B cell (primary cell): ENCODE results near the gene CTRB1. TPM values are rescaled to one million over a fixed set of nuclear protein-coding genes. Genes with fewer than 3 reads are reported as not detected.
"Not testable (repeated sequence)": the region's sequence is repeated elsewhere in the genome, so short reads cannot be mapped to it uniquely, and the experiment has no call there.

Experiments used
- ATAC-seq: fragments of 200-7000 bp; cut with Tn5 transposase; one replicate; pipeline ENCODE4 v1.10.0; 2021; ENCODE audit warnings: low read depth, mild to moderate bottlenecking, moderate number of reproducible peaks, moderate library complexity
- CTCF ChIA-PET: fragments of 350-600 bp; sonication (Branson Sonifier 250); formaldehyde crosslinking; loops from one replicate; lab custom pipeline; 2021; ENCODE audit warnings: antibody characterized with exemption, inconsistent platforms; lab: Charles Lee
- POLR2A ChIA-PET: fragments of 350-600 bp; sonication (Branson Sonifier 250); formaldehyde crosslinking; loops from one replicate; lab custom pipeline; 2021; ENCODE audit warnings: antibody characterized with exemption; lab: Charles Lee
- DNase-seq: peaks from one replicate; pipeline ENCODE4 v3.0.0; 2013
- H2AFZ ChIP-seq: 2 replicates; pipeline ENCODE4 v1.6.1; 2012; ENCODE audit warnings: mild to moderate bottlenecking, low read depth, low read length; ENCODE audit not compliant: insufficient read depth, poor library complexity, severe bottlenecking
- H3K27ac ChIP-seq, 2 donors: 1 replicate in 1 of 2; 2 replicates in 1 of 2; pipeline ENCODE4 v1.5.1; 2012 to 2013; ENCODE audit warnings: low read length in 2 of 2, mild to moderate bottlenecking in 2 of 2, moderate library complexity in 1 of 2
- H3K27me3 ChIP-seq, 4 experiments: fragments of 200-600 bp in 1 of 4; sonication (generic) in 1 of 4; replicated peaks in 1 of 4; 1 replicate in 2 of 4; 2 replicates in 2 of 4; pipeline versions ENCODE4 v1.6.1 to v1.7.0; 2013 to 2016; ENCODE audit warnings: low read length in 3 of 4, mild to moderate bottlenecking in 2 of 4, mixed read lengths in 1 of 4, moderate library complexity in 1 of 4; ENCODE audit not compliant: insufficient read depth in 4 of 4, control insufficient read depth in 3 of 4; ENCODE audit errors: control extremely low read depth in 1 of 4
- H3K36me3 ChIP-seq, 2 experiments: replicated peaks in 1 of 2; 1 replicate in 1 of 2; 2 replicates in 1 of 2; pipeline versions ENCODE4 v1.6.1 to v1.7.1; 2013; ENCODE audit warnings: low read length in 1 of 2; ENCODE audit not compliant: insufficient read depth in 2 of 2, control insufficient read depth in 1 of 2; ENCODE audit errors: control extremely low read depth in 1 of 2, extremely low read depth in 1 of 2
- H3K4me1 ChIP-seq, 2 donors: fragments of 200-600 bp in 1 of 2; sonication (generic) in 1 of 2; 1 replicate in 1 of 2; 2 replicates in 1 of 2; pipeline versions ENCODE4 v1.5.1 to v1.6.1; 2013 to 2017; ENCODE audit warnings: low read length in 2 of 2; ENCODE audit not compliant: control insufficient read depth in 2 of 2, insufficient read depth in 2 of 2
- H3K4me2 ChIP-seq: replicated peaks from 2 replicates; pipeline ENCODE3; 2012; ENCODE audit warnings: mild to moderate bottlenecking, low read depth, low read length; ENCODE audit not compliant: poor library complexity, severe bottlenecking
- H3K4me3 ChIP-seq, 5 experiments: fragments of 200-600 bp in 1 of 5; sonication (generic) in 1 of 5; 1 replicate in 3 of 5; 2 replicates in 2 of 5; pipeline versions ENCODE4 v1.5.1 to v1.7.0; 2011 to 2016; ENCODE audit warnings: low read length in 4 of 5, mild to moderate bottlenecking in 4 of 5, low read depth in 2 of 5, control low read depth in 1 of 5, moderate library complexity in 1 of 5; ENCODE audit not compliant: insufficient read depth in 1 of 5; ENCODE audit errors: control extremely low read depth in 1 of 5, extremely low read depth in 1 of 5
- H3K79me2 ChIP-seq: fragments of 200-600 bp; sonication (generic); one replicate; pipeline ENCODE4 v1.6.0; 2016; ENCODE audit warnings: low read length; ENCODE audit not compliant: control insufficient read depth, insufficient read depth
- H3K9ac ChIP-seq: fragments of 200-600 bp; sonication (generic); 2 replicates; pipeline ENCODE4 v1.6.1; 2017; ENCODE audit warnings: mild to moderate bottlenecking, low read length, moderate library complexity
- H3K9me3 ChIP-seq, 3 donors: one replicate each; pipeline versions ENCODE4 v1.6.1 to v1.7.1; 2013; ENCODE audit warnings: low read length in 2 of 3; ENCODE audit not compliant: control insufficient read depth in 2 of 3, insufficient read depth in 1 of 3; ENCODE audit errors: control extremely low read depth in 1 of 3
- H4K20me1 ChIP-seq: 2 replicates; pipeline ENCODE4 v1.6.0; 2012; ENCODE audit warnings: mild to moderate bottlenecking, low read length; ENCODE audit not compliant: insufficient read depth, control insufficient read depth, poor library complexity, severe bottlenecking
- H3K27ac Mint-ChIP-seq: one replicate; pipeline ENCODE4 v1.8.0; 2021; ENCODE audit warnings: mixed read lengths
- H3K27me3 Mint-ChIP-seq: one replicate; pipeline ENCODE4 v1.8.0; 2021; ENCODE audit warnings: mixed read lengths
- H3K4me1 Mint-ChIP-seq: one replicate; pipeline ENCODE4 v1.8.0; 2021; ENCODE audit warnings: mixed read lengths
- H3K4me3 Mint-ChIP-seq: one replicate; pipeline ENCODE4 v1.8.0; 2021; ENCODE audit warnings: mixed read lengths
- H3K9me3 Mint-ChIP-seq: one replicate; pipeline ENCODE4 v1.8.0; 2022; ENCODE audit warnings: mixed read lengths; ENCODE audit not compliant: insufficient read depth
- EZH2 ChIP-seq: IDR thresholded peaks from 2 replicates; pipeline ENCODE4 v1.6.1; 2012; ENCODE audit warnings: borderline replicate concordance, low read depth, mild to moderate bottlenecking, moderate library complexity, low read length; ENCODE audit not compliant: insufficient read depth, poor library complexity, severe bottlenecking
- WGBS: methylation state at CpG from one replicate; pipeline ENCODE4 v1.1.5; 2013; ENCODE audit warnings: missing lambda C conversion rate; ENCODE audit not compliant: insufficient coverage; 5-methylcytosine and 5-hydroxymethylcytosine counted together
- intact Hi-C: fragments of 100-400 bp; cut with micrococcal nuclease; formaldehyde crosslinking; loops from one replicate; pipeline ENCODE4 v1.10.0; 2022
- polyA plus RNA-seq: library from polyadenylated mRNA; depleted of rRNA; stranded (reverse); fragments of >200 nt; gene quantifications from 2 replicates; pipeline ENCODE4 v1.2.3, GENCODE V29; 2012
- total RNA-seq, 2 donors: library from RNA; stranded (reverse); fragments of 120-200 nt in 1 of 2; gene quantifications; 1 replicate in 1 of 2; 2 replicates in 1 of 2; pipeline versions ENCODE4 v1.2.3 to v1.2.4, GENCODE V29; 2013 to 2022
- TF ChIP-seq, protein P1 (sequence below): fragments of 200-600 bp; IDR thresholded peaks from one replicate; pipeline ENCODE4 v1.8.0; 2022; ENCODE audit warnings: antibody characterized with exemption, mild to moderate bottlenecking

CTRB1 gene
- total and polyA plus RNA-seq, 2 donors (not counting 1 experiment from before 2014, with no cell fraction given) = not detected

DNA sequence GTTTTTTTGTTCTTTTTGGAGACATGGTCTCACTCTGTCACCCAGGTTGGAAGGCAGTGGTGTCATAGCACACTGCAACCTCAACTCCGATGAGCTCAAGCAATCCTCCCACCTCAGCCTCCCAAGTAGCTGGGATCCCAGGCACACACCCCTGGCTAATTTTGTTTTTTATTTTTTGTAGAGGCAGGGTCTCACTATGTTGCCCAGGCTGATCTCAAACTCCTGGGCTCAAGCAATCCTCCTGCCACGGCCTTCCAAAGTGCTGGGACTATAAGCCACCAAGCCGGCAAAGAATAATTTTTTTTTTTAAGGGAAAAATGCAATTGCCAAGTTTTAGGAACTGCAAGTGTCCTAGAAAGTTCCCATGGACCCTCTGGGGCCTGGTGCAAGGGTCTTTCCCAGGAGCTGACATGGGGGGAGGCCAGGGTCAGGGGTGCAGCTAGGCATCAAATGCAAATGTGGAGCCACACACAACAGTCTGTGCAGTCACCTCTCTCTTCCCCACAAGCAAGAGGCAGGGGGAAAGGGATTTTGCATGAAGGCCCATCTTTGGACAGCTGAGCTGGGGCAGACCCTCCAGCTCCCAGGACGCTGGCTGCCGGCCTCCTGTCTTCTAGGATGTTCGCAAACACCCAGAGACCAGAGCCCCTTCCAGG lies 52.8 kb downstream of the CTRB1 start:
- Histone ChIP-seq H3K27me3 (peaks cover 0 to 38% (median 6%) of the 10 kb centered on the region in 4 experiments), H3K9me3 (peaks cover 0 to 17% (median 0%) of the 10 kb centered on the region in 3 donors), H3K36me3 (no peaks in the 10 kb centered on the region), H3K4me1 (no peaks in the 10 kb centered on the region), H3K9ac (no peak overlapping the region), H3K27ac (no peak overlapping the region), H4K20me1 (no peaks in the 10 kb centered on the region), H3K4me2 (no peak overlapping the region), H3K79me2 (no peaks in the 10 kb centered on the region), H2AFZ (no peak overlapping the region), H3K4me3 (no peak overlapping the region)
- Mint-ChIP-seq H3K4me1 (peaks cover under 1% of the 10 kb centered on the region), H3K27me3 (peaks cover 26% of the 10 kb centered on the region), H3K4me3 (no peak overlapping the region), H3K27ac (no peak overlapping the region), H3K9me3 (no peaks in the 10 kb centered on the region)
- intact Hi-C loops = no loop called here
- no peak for TF ChIP-seq EZH2
- TF ChIP-seq, protein P1, sequence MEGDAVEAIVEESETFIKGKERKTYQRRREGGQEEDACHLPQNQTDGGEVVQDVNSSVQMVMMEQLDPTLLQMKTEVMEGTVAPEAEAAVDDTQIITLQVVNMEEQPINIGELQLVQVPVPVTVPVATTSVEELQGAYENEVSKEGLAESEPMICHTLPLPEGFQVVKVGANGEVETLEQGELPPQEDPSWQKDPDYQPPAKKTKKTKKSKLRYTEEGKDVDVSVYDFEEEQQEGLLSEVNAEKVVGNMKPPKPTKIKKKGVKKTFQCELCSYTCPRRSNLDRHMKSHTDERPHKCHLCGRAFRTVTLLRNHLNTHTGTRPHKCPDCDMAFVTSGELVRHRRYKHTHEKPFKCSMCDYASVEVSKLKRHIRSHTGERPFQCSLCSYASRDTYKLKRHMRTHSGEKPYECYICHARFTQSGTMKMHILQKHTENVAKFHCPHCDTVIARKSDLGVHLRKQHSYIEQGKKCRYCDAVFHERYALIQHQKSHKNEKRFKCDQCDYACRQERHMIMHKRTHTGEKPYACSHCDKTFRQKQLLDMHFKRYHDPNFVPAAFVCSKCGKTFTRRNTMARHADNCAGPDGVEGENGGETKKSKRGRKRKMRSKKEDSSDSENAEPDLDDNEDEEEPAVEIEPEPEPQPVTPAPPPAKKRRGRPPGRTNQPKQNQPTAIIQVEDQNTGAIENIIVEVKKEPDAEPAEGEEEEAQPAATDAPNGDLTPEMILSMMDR = no peak
- WGBS = 71% methylated on average over 6 of the region's 6 CpGs
- no peak for ATAC-seq
- POLR2A ChIA-PET = no interaction called here
- no peak for DNase-seq
- CTCF ChIA-PET = no interaction called here

GRCh38 chr16:75272097-75272551 lies 53.3 kb downstream of the CTRB1 start:
- Mint-ChIP-seq H3K27ac (no peak overlapping the region), H3K27me3 (peaks cover 24% of the 10 kb centered on the region), H3K4me3 (no peak overlapping the region), H3K9me3 (no peaks in the 10 kb centered on the region), H3K4me1 (no peaks in the 10 kb centered on the region)
- Histone ChIP-seq H3K36me3 (no peaks in the 10 kb centered on the region), H3K27ac (no peak overlapping the region), H2AFZ (no peak overlapping the region), H3K79me2 (no peaks in the 10 kb centered on the region), H3K4me2 (no peak overlapping the region), H3K9ac (no peak overlapping the region), H3K27me3 (peaks cover 0 to 34% (median 4%) of the 10 kb centered on the region in 4 experiments), H3K4me1 (no peaks in the 10 kb centered on the region), H3K4me3 (no peak overlapping the region), H4K20me1 (no peaks in the 10 kb centered on the region), H3K9me3 (peaks cover 0 to 15% (median 0%) of the 10 kb centered on the region in 3 donors)
- ChIA-PET CTCF (no interaction called here), POLR2A (interaction anchor here (0.7 kb wide), 1 partner anchor 21 kb away, joined by 4 read pairs; no protein-coding TSS in a partner anchor)
- no peak for DNase-seq
- TF ChIP-seq, protein P1 = no peak
- no peak for TF ChIP-seq EZH2
- intact Hi-C loops = no loop called here
- 7% methylated on average over 12 of the region's 12 CpGs for WGBS
- ATAC-seq = no peak

DNA sequence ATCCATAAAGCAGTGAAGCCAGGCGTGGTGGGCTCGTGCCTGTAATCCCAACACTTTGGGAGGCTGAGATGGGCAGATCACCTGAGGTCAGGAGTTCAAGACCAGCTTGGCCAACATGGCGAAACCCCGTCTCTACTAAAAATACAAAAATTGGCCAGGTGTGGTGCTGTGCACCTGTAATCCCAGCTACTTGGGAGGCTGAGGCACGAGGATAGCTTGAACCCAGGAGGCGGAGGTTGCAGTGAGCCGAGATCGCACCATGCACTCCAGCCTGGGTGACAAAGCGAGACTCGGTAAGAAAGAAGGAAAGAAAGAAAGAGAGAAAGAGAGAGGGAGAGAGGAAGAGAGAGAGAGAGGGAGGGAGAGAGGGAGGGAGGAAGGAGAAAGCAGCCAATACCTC lies 53.8 kb downstream of the CTRB1 start:
- H2AFZ ChIP-seq, CTCF ChIA-PET, H3K4me1 ChIP-seq, DNase-seq, ATAC-seq, H3K27ac ChIP-seq, H3K9ac ChIP-seq, H4K20me1 ChIP-seq, H3K9me3 Mint-ChIP-seq, H3K4me1 Mint-ChIP-seq, H3K4me2 ChIP-seq, H3K27ac Mint-ChIP-seq, H3K4me3 ChIP-seq, H3K36me3 ChIP-seq, intact Hi-C loops, H3K79me2 ChIP-seq, H3K4me3 Mint-ChIP-seq: not testable (repeated sequence)
- WGBS = 94% methylated on average over 8 of the region's 10 CpGs
- peaks cover 0 to 14% (median 0%) of the 10 kb centered on the region in 3 donors for H3K9me3 ChIP-seq
- H3K27me3 Mint-ChIP-seq = peaks cover 24% of the 10 kb centered on the region
- peaks cover 0 to 35% (median 4%) of the 10 kb centered on the region in 4 experiments for H3K27me3 ChIP-seq
- POLR2A ChIA-PET = interaction anchor here (0.7 kb wide), 1 partner anchor 20 kb away, joined by 4 read pairs; no protein-coding TSS in a partner anchor
